ENCODE measurements around the gene ARID3C. TPM values are rescaled to one million over a fixed set of nuclear protein-coding genes. Genes with fewer than 3 reads are reported as not detected.

The ARID3C gene
- total and polyA plus RNA-seq, 2 donors (not counting 3 experiments of a cell fraction or from before 2014, with no cell fraction given): not detected

DNA sequence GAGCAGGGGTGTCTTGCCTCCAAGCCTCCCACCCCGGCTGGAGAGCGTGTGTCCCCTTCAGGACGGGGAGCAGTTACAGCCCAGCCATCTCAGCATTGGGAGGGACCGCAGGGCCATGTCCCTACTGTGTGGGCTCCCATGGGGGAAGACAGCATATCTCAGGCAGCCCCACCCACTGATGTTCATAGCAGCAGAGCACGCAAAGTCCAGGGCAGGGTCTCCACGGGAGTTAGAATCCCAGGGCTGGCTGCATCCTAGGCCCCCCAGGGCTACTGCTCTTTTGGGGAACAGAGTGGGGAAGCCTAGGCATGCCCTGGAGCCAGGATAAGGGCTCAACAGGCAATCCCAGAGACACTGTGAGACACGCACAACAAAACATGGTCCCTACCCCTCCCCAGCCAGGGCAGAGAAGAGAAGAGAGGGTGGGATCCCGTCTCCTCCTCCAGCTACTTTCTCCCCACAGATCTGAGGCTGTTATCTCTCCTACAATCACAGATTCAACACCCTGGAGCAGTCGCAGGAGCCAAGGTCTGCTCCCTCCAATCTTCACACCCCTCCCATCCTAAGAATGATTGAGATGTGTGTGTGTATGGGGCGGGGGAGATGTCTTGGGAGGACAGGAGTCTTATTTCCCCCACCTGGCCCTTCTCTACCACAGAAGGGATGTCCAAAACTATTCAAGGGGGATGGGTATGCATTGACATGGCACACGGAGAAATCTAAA lies 42.8 kb downstream of the ARID3C start:
- Histone ChIP-seq H3K27me3 (ENCODE audit: control insufficient read depth in 2 of 2, insufficient read depth in 2 of 2, low read length in 2 of 2) (peaks cover 77 to 80% of the 10 kb centered on the region in 2 experiments), H3K9me3 (replicated peaks; ENCODE audit: control insufficient read depth, insufficient read depth, low read length) (no peaks in the 10 kb centered on the region), H3K79me2 (ENCODE audit: control insufficient read depth, insufficient read depth, low read length) (no peaks in the 10 kb centered on the region), H3K4me3 (replicated peaks in 1 of 3; ENCODE audit: insufficient read depth in 1 of 3, low read depth in 1 of 3, low read length in 3 of 3) (no peak overlapping the region), H3K36me3 (ENCODE audit: control insufficient read depth in 2 of 2, extremely low read depth in 1 of 2, insufficient read depth in 2 of 2, low read length in 2 of 2) (no peaks in the 10 kb centered on the region), H3K9ac (replicated peaks; ENCODE audit: extremely low read depth, insufficient read depth, low read length) (no peak overlapping the region), H3K4me1 (ENCODE audit: control insufficient read depth, extremely low read depth, insufficient read depth, low read length) (no peaks in the 10 kb centered on the region), H3K4me2 (ENCODE audit: insufficient read depth, low read length) (no peak overlapping the region), H2AFZ (ENCODE audit: low read depth, low read length) (no peak overlapping the region), H3K9me1 (replicated peaks; ENCODE audit: control insufficient read depth, extremely low read depth, insufficient read depth, low read length) (no peaks in the 10 kb centered on the region), H3K27ac (ENCODE audit: insufficient read depth, low read depth, low read length) (no peak overlapping the region), H4K20me1 (replicated peaks; ENCODE audit: control insufficient read depth, extremely low read depth, insufficient read depth, low read length) (no peaks in the 10 kb centered on the region)
- TF ChIP-seq, protein P1, sequence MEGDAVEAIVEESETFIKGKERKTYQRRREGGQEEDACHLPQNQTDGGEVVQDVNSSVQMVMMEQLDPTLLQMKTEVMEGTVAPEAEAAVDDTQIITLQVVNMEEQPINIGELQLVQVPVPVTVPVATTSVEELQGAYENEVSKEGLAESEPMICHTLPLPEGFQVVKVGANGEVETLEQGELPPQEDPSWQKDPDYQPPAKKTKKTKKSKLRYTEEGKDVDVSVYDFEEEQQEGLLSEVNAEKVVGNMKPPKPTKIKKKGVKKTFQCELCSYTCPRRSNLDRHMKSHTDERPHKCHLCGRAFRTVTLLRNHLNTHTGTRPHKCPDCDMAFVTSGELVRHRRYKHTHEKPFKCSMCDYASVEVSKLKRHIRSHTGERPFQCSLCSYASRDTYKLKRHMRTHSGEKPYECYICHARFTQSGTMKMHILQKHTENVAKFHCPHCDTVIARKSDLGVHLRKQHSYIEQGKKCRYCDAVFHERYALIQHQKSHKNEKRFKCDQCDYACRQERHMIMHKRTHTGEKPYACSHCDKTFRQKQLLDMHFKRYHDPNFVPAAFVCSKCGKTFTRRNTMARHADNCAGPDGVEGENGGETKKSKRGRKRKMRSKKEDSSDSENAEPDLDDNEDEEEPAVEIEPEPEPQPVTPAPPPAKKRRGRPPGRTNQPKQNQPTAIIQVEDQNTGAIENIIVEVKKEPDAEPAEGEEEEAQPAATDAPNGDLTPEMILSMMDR (IDR thresholded peaks at IDR 0.05; ENCODE audit: extremely low read depth in 1 of 2, insufficient read depth in 1 of 2, low read depth in 1 of 2, low read length in 2 of 2): no peak
- TF ChIP-seq POLR2A (IDR thresholded peaks at IDR 0.05; ENCODE audit: low read depth, low read length) (no peak), MYC (IDR thresholded peaks at IDR 0.05; ENCODE audit: low read depth, low read length) (no peak), EZH2 (IDR thresholded peaks at IDR 0.05; ENCODE audit: borderline replicate concordance, low read depth, low read length, severe bottlenecking) (no peak), GATA2 (IDR thresholded peaks at IDR 0.05; ENCODE audit: insufficient read depth, insufficient read length, low read depth, low read length) (no peak), JUN (IDR thresholded peaks at IDR 0.05; ENCODE audit: borderline replicate concordance, insufficient read depth, insufficient read length, low read depth) (no peak)
- TF ChIP-seq, protein P2, sequence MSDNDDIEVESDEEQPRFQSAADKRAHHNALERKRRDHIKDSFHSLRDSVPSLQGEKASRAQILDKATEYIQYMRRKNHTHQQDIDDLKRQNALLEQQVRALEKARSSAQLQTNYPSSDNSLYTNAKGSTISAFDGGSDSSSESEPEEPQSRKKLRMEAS (IDR thresholded peaks at IDR 0.05; ENCODE audit: insufficient read depth, insufficient read length): no peak
- intact Hi-C loops (cut with micrococcal nuclease): no loop called here
- ChIA-PET CTCF (interaction anchor here (1.1 to 2.5 kb wide), 5 partner anchors 22 to 84 kb away, joined by 3 to 18 read pairs (median 4); no protein-coding TSS in a partner anchor), POLR2A (no interaction called here)
- BruUV-seq (replicated peaks): no TSS peak
- FAIRE-seq: no peak
- dilution Hi-C loops (cut with MboI; ENCODE audit: extremely low pct_ligation_motif_present, low sequenced_read_pairs): no loop called here
- DNase-seq (ENCODE audit: low read depth, low spot score): no peak

All from endothelial cell of umbilical vein (primary cell).